AG09319 (cell line): ENCODE measurements around the gene FBXW5.

ENCODE experiments used
- DNase-seq: peaks from one replicate; pipeline ENCODE4 v3.0.0-alpha.2; 2010; ENCODE audit warnings: low read depth; ENCODE audit errors: extremely low read depth
- CTCF ChIP-seq: IDR thresholded peaks from 2 replicates; pipeline ENCODE4 v1.5.1; 2011; ENCODE audit warnings: low read depth, mild to moderate bottlenecking, inconsistent platforms, low read length, moderate library complexity

FBXW5 gene

GRCh38 chr9:136898483-136899100, 45.9 kb downstream of the FBXW5 start:
- no peak for DNase-seq
- no peak for TF ChIP-seq CTCF

GRCh38 chr9:136896027-136896426, 48.5 kb downstream of the FBXW5 start:
- no peak for TF ChIP-seq CTCF
- DNase-seq = no peak

DNA sequence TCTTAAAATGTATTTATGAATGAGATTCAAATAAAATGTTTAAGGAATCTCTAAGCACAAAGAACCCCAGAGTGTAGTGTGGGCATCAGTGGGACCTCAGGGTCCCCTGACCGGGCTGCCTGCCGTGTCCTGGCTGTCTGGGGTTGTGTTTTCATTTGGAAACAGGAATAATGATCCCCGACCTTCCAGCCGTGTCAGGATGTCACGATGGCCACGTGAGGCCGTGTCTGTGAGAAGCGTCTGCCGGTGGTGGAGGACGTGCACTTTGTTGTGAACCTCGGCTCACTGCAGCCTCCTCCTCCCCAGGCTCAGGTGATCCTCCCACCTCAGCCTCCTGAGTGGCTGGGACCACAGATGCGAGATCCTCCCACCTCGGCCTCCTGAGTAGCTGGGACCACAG, 53.9 kb downstream of the FBXW5 start:
- no peak for DNase-seq
- TF ChIP-seq CTCF = no peak
